CD4-positive, alpha-beta memory T cell (primary cell): ENCODE results near the gene ST7. TPM values are rescaled to one million over a fixed set of nuclear protein-coding genes. Genes with fewer than 3 reads are reported as not detected.
A peak's percentile ranks its signal among the peaks of the same experiment; 100 is the strongest.

ENCODE experiments used
- CTCF ChIA-PET: fragments of 350-600 bp; sonication (Branson Sonifier 250); formaldehyde crosslinking; loops from one replicate; lab custom pipeline; 2021; ENCODE audit warnings: inconsistent platforms; ENCODE audit not compliant: partially characterized antibody; lab: Charles Lee
- POLR2A ChIA-PET: fragments of 350-600 bp; sonication (Branson Sonifier 250); formaldehyde crosslinking; loops from one replicate; lab custom pipeline; 2021; ENCODE audit not compliant: partially characterized antibody; lab: Charles Lee
- DNase-seq, 5 donors: peaks; one replicate each; pipeline versions ENCODE4 v3.0.0 to v3.0.0-alpha.2; 2020 to 2022; ENCODE audit warnings: mixed read lengths in 1 of 5
- H3K27ac ChIP-seq: one replicate; pipeline ENCODE4 v1.7.0; 2013; ENCODE audit warnings: low read depth, low read length
- H3K27me3 ChIP-seq: 2 replicates; pipeline ENCODE4 v1.7.0; 2013; ENCODE audit warnings: mild to moderate bottlenecking, low read length, moderate library complexity; ENCODE audit not compliant: insufficient read depth
- H3K36me3 ChIP-seq: 2 replicates; pipeline ENCODE4 v1.7.0; 2013; ENCODE audit warnings: mild to moderate bottlenecking, low read length, moderate library complexity; ENCODE audit not compliant: insufficient read depth
- H3K4me1 ChIP-seq: 2 replicates; pipeline ENCODE4 v1.7.0; 2013; ENCODE audit warnings: mild to moderate bottlenecking, low read length, moderate library complexity; ENCODE audit not compliant: insufficient read depth
- H3K4me3 ChIP-seq, 2 donors: one replicate each; pipeline ENCODE4 v1.7.0; 2013; ENCODE audit warnings: low read length in 2 of 2, mild to moderate bottlenecking in 1 of 2
- H3K9me3 ChIP-seq, 2 donors: one replicate each; pipeline ENCODE4 v1.7.0; 2013; ENCODE audit warnings: low read length in 2 of 2, control low read depth in 1 of 2; ENCODE audit not compliant: control insufficient read depth in 1 of 2
- H3K27ac Mint-ChIP-seq, 7 donors: one replicate each; pipeline ENCODE4 v1.8.0; 2020 to 2021; ENCODE audit warnings: mixed read lengths in 7 of 7, mild to moderate bottlenecking in 6 of 7, inconsistent platforms in 3 of 7, moderate library complexity in 3 of 7
- H3K27me3 Mint-ChIP-seq, 2 donors: one replicate each; pipeline ENCODE4 v1.8.0; 2020 to 2021; ENCODE audit warnings: mixed read lengths in 2 of 2
- H3K36me3 Mint-ChIP-seq, 2 donors: one replicate each; pipeline ENCODE4 v1.8.0; 2020 to 2021; ENCODE audit warnings: mixed read lengths in 2 of 2, inconsistent platforms in 1 of 2, mild to moderate bottlenecking in 1 of 2
- H3K4me1 Mint-ChIP-seq, 4 donors: one replicate each; pipeline ENCODE4 v1.8.0; 2020 to 2021; ENCODE audit warnings: mixed read lengths in 4 of 4, mild to moderate bottlenecking in 1 of 4
- H3K4me3 Mint-ChIP-seq, 8 donors: one replicate each; pipeline ENCODE4 v1.8.0; 2020 to 2021; ENCODE audit warnings: mixed read lengths in 8 of 8, mild to moderate bottlenecking in 7 of 8, moderate library complexity in 6 of 8, inconsistent platforms in 3 of 8
- H3K9me3 Mint-ChIP-seq, 8 donors: one replicate each; pipeline ENCODE4 v1.8.0; 2020 to 2021; ENCODE audit warnings: mixed read lengths in 8 of 8, mild to moderate bottlenecking in 5 of 8, inconsistent platforms in 3 of 8, moderate library complexity in 1 of 8
- intact Hi-C: fragments of 100-400 bp; cut with micrococcal nuclease; formaldehyde crosslinking; loops from one replicate; pipeline ENCODE4 v1.15.1; 2023
- polyA plus RNA-seq, 2 donors: library from polyadenylated mRNA; unstranded; fragments of 300-500 nt; fragmentation: Illumina TruSeq; gene quantifications; one replicate each; pipeline ENCODE4 v1.2.3, GENCODE V29; 2021
- total RNA-seq, 2 experiments: library from RNA; stranded (reverse); gene quantifications; one replicate each; pipeline ENCODE4 v1.2.3, GENCODE V29; 2021

Gene ST7, protein sequence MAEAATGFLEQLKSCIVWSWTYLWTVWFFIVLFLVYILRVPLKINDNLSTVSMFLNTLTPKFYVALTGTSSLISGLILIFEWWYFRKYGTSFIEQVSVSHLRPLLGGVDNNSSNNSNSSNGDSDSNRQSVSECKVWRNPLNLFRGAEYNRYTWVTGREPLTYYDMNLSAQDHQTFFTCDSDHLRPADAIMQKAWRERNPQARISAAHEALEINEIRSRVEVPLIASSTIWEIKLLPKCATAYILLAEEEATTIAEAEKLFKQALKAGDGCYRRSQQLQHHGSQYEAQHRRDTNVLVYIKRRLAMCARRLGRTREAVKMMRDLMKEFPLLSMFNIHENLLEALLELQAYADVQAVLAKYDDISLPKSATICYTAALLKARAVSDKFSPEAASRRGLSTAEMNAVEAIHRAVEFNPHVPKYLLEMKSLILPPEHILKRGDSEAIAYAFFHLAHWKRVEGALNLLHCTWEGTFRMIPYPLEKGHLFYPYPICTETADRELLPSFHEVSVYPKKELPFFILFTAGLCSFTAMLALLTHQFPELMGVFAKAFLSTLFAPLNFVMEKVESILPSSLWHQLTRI
- total RNA-seq (1 to 10 TPM; 3.8 to 4.0 TPM), polyA plus RNA-seq (1 to 10 TPM; 4.0 to 6.6 TPM)

- H3K4me3 Mint-ChIP-seq = peak within 1 kb of the TSS; percentile 94 to 98 (median 96)
- POLR2A ChIA-PET = interaction anchor here (0.7 to 2.3 kb wide), 7 partner anchors 23 to 742 kb away, joined by 3 to 8 read pairs (median 4); no protein-coding TSS in a partner anchor
- DNase-seq = peak; percentile 69 to 78 (median 72)
- Histone ChIP-seq H3K27me3 (no peaks in the 10 kb centered on the region), H3K4me1 (peaks cover 26% of the 10 kb centered on the region), H3K27ac (peak within 1 kb of the TSS; percentile 62), H3K4me3 (peak within 1 kb of the TSS; percentile 70 to 80), H3K9me3 (no peaks in the 10 kb centered on the region), H3K36me3 (no peaks in the 10 kb centered on the region)
- H3K27ac Mint-ChIP-seq = peak within 1 kb of the TSS; percentile 86 to 97 (median 94)
- H3K27me3 Mint-ChIP-seq = no peaks in the 10 kb centered on the region
- H3K9me3 Mint-ChIP-seq = no peaks in the 10 kb centered on the region
- intact Hi-C loops = loop anchor here (1.0 to 5.0 kb wide), 2 partner anchors 91 to 741 kb away; partner anchors contain the start of genes CAPZA2 and TES
- CTCF ChIA-PET = interaction anchor here (0.8 to 1.7 kb wide), 3 partner anchors 10 to 32 kb away, joined by 3 to 5 read pairs (median 4); no protein-coding TSS in a partner anchor
- peaks cover 15 to 32% (median 24%) of the 10 kb centered on the region in 4 donors for H3K4me1 Mint-ChIP-seq
- peaks cover 0 to 4% of the 10 kb centered on the region in 2 donors for H3K36me3 Mint-ChIP-seq
Measured at GRCh38 chr7:116953372-116953905, at the start of gene ST7. Gene ST7 (plus strand): TSS chr7:116953501. CDS start chr7:116953541, 40 bp downstream.

- Mint-ChIP-seq H3K4me1 (peaks cover 0 to 3% (median 1%) of the 10 kb centered on the region in 4 donors), H3K27ac (no peak overlapping the region), H3K36me3 (peaks cover 52 to 70% of the 10 kb centered on the region in 2 donors), H3K9me3 (no peaks in the 10 kb centered on the region), H3K27me3 (no peaks in the 10 kb centered on the region), H3K4me3 (no peak overlapping the region)
- no peak overlapping the region for H3K4me3 ChIP-seq
- no peaks in the 10 kb centered on the region for H3K9me3 ChIP-seq
- intact Hi-C loops = no loop called here
- H3K36me3 ChIP-seq = peaks cover 8% of the 10 kb centered on the region
- H3K27ac ChIP-seq = no peak overlapping the region
- ChIA-PET POLR2A (no interaction called here), CTCF (no interaction called here)
- no peaks in the 10 kb centered on the region for H3K4me1 ChIP-seq
- no peaks in the 10 kb centered on the region for H3K27me3 ChIP-seq
- DNase-seq = no peak
Measured at GRCh38 chr7:116906391-116906790, 46.9 kb upstream of the ST7 start.

- intact Hi-C loops = no loop called here
- H3K27me3 ChIP-seq = no peaks in the 10 kb centered on the region
- H3K36me3 Mint-ChIP-seq = peaks cover 60 to 73% of the 10 kb centered on the region in 2 donors
- no peaks in the 10 kb centered on the region for H3K4me1 Mint-ChIP-seq
- no peak overlapping the region for H3K4me3 Mint-ChIP-seq
- H3K9me3 Mint-ChIP-seq = no peaks in the 10 kb centered on the region
- H3K36me3 ChIP-seq = peaks cover 23% of the 10 kb centered on the region
- no peak overlapping the region for H3K27ac Mint-ChIP-seq
- H3K4me3 ChIP-seq = no peak overlapping the region
- H3K27me3 Mint-ChIP-seq = no peaks in the 10 kb centered on the region
- no peaks in the 10 kb centered on the region for H3K4me1 ChIP-seq
- no peaks in the 10 kb centered on the region for H3K9me3 ChIP-seq
- POLR2A ChIA-PET = no interaction called here
- CTCF ChIA-PET = interaction anchor here (2.0 kb wide), 1 partner anchor 20 kb away, joined by 4 read pairs; no protein-coding TSS in a partner anchor
- no peak for DNase-seq
- no peak overlapping the region for H3K27ac ChIP-seq
Measured at GRCh38 chr7:116910383-116910782, 42.9 kb upstream of the ST7 start.

DNA sequence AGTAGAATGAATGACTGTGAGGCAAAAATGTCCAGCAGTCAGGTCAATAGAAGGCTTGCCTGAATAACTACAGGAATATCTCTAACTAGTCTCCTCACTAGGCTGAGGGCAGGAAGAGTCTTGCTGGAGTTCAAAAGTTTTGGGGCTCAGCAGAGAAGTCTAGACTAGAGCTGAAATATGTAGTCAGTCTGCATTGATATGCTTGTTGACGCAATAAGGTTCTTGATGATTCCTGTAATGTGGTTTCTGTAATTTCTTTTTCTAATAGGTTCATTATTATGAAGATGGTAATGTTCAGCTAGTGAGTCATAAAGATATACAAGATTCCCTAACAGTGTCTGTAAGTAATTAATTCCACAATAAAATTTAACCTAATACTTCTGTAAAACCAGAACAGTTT, 41.5 kb upstream of the ST7 start:
- peaks cover 57 to 72% of the 10 kb centered on the region in 2 donors for H3K36me3 Mint-ChIP-seq
- no peak overlapping the region for H3K4me3 Mint-ChIP-seq
- H3K27me3 Mint-ChIP-seq = no peaks in the 10 kb centered on the region
- Histone ChIP-seq H3K4me1 (no peaks in the 10 kb centered on the region), H3K27me3 (no peaks in the 10 kb centered on the region), H3K9me3 (no peaks in the 10 kb centered on the region), H3K27ac (no peak overlapping the region), H3K4me3 (no peak overlapping the region), H3K36me3 (peaks cover 28% of the 10 kb centered on the region)
- no peaks in the 10 kb centered on the region for H3K4me1 Mint-ChIP-seq
- H3K27ac Mint-ChIP-seq = no peak overlapping the region
- no peaks in the 10 kb centered on the region for H3K9me3 Mint-ChIP-seq
- intact Hi-C loops = no loop called here
- DNase-seq = no peak
- ChIA-PET CTCF (interaction anchor here (4.3 kb wide), 1 partner anchor 18 kb away, joined by 15 read pairs; no protein-coding TSS in a partner anchor), POLR2A (no interaction called here)

DNA sequence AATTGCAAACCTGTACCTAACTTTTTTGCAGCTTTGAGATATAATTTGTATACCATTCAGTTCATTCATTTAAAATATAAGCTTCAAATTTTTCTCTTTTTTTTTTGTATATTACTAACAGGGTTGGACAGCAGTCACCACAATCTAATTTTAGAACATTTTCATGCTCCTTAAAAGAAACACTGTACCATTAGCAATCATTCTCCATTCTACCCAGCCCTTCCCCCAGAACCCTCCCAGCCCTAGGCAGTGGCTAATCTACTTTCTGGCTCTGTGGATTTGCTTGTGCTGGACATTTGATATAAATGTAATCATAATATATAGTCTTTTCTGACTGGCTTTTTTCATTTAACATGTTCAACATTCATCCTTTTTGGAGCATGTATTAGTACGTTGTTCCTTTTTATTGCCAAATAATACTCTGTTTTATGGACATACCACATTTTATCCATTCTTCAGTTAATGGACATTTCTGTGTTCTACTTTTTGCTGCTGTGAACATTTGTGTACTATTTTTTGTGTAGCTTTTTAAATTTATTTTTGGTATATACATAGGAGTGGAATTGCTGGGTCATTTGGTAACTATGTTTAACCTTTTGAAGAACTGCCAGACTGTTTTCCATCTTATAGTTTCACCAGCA, 40.9 kb upstream of the ST7 start:
- POLR2A ChIA-PET = no interaction called here
- Histone ChIP-seq H3K4me3 (no peak overlapping the region), H3K36me3 (peaks cover 30% of the 10 kb centered on the region), H3K27ac (no peak overlapping the region), H3K27me3 (no peaks in the 10 kb centered on the region), H3K9me3 (no peaks in the 10 kb centered on the region), H3K4me1 (no peaks in the 10 kb centered on the region)
- Mint-ChIP-seq H3K27me3 (no peaks in the 10 kb centered on the region), H3K4me3 (no peak overlapping the region), H3K27ac (no peak overlapping the region), H3K4me1 (no peaks in the 10 kb centered on the region), H3K36me3 (peaks cover 57 to 70% of the 10 kb centered on the region in 2 donors), H3K9me3 (no peaks in the 10 kb centered on the region)
- DNase-seq = no peak
- CTCF ChIA-PET = interaction anchor here (4.3 kb wide), 1 partner anchor 18 kb away, joined by 15 read pairs; no protein-coding TSS in a partner anchor
- intact Hi-C loops = no loop called here

DNA sequence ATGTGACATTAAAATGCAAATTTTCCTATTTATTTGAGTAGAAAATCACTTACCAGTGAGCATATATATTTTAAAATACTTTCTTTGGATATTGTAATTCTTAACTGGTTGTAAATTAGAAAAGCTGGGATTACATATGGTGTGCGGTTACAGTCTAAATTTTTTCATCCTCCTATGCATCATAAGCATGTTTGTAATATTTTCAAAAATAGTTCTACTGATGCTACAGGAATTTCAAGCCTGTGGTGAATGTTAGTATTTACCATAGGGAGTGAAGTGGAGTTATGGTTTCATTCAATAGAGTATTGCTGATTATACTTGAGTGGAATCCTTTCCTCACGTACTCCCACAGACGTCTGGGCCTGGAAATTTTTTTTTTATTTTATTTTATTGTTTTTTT, 34.6 kb upstream of the ST7 start:
- no peaks in the 10 kb centered on the region for H3K27me3 ChIP-seq
- CTCF ChIA-PET = interaction anchor here (1.0 to 1.6 kb wide), 2 partner anchors 10 to 12 kb away, joined by 5 to 6 read pairs; no protein-coding TSS in a partner anchor
- no peak overlapping the region for H3K27ac ChIP-seq
- no peak overlapping the region for H3K4me3 Mint-ChIP-seq
- intact Hi-C loops = no loop called here
- H3K36me3 Mint-ChIP-seq = peaks cover 31 to 39% of the 10 kb centered on the region in 2 donors
- H3K36me3 ChIP-seq = peaks cover 25% of the 10 kb centered on the region
- H3K9me3 ChIP-seq = no peaks in the 10 kb centered on the region
- H3K4me1 ChIP-seq = no peaks in the 10 kb centered on the region
- H3K27ac Mint-ChIP-seq = no peak overlapping the region
- H3K4me1 Mint-ChIP-seq = no peaks in the 10 kb centered on the region
- H3K9me3 Mint-ChIP-seq = no peaks in the 10 kb centered on the region
- POLR2A ChIA-PET = no interaction called here
- H3K27me3 Mint-ChIP-seq = no peaks in the 10 kb centered on the region
- no peak for DNase-seq
- H3K4me3 ChIP-seq = no peak overlapping the region
